Activated CD8-positive, alpha-beta memory T cell treated with anti-CD3 and anti-CD28 coated beads for 4 hours (primary cell): ENCODE data around the gene POU2F3.
"Not testable (repeated sequence)": the region's sequence is repeated elsewhere in the genome, so short reads cannot be mapped to it uniquely, and the experiment has no call there.

Source experiments
- DNase-seq, 2 donors: peaks; one replicate each; pipeline ENCODE4 v3.0.0-alpha.2; 2020; ENCODE audit warnings: low read depth in 2 of 2

POU2F3 gene

DNA sequence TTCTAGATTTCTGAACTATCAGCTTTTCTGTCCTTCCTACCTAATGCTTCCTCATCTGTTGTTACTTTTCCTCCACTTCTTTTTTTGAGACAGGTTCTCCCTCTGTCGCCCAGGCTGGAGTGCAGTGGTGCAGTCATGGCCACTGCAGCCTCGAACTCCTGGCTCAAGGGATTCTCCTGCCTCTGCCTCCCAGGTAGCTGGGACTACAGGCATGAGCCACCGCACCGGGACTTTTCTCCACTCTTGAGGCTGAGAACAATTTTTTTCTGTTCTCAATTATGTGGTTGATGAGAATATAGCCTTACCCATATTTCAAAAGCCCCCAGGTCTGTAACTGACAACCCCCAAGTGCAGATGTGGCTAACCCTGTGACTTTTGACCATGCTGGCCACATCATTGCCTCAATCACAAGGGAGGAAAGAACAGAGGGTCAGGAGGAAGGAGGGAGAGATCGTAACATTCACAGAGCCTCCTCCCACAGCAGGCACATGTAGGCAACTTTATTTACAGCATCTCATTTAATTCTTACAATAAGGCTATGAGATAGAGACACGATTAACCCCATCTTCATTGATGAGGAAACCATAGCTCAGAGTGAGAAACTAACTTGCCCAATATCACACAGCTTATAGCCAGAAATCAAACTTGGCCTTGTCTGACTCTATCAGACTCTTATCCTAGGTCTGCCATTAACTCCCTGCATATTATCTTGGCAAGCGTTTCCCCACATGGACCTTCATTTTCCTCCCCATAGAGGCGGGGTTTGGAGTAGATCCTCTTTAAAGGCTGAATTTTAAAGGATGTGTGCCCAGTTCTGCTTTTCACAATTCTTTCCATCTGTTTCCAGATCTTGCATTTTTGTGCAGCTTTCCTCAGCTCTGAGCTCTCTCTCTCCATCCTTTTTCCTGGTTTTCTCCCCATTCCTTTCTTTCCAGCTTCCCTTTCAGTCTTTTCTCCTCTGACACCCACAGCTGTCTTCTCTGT lies 9.6 kb downstream of the POU2F3 start:
- no peak for DNase-seq

DNA sequence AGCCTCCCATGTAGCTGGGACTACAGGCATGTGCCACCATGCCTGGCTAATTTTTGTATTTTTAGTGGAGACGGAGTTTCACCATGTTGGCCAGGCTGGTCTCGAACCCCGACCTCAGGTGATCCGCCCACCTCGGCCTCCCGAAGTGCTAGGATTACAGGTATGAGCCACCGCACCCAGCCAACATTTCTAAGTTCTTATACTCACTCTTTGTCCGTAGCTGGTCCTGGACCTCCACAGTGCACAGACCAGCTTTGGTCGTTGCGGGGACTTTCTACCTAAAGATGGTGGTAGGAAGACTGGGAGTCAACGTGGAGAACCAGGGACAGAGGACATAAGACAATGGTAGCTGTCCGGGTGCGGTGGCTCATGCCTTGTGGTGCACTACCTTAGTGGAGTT lies 13.4 kb downstream of the POU2F3 start:
- DNase-seq = not testable (repeated sequence)

DNA sequence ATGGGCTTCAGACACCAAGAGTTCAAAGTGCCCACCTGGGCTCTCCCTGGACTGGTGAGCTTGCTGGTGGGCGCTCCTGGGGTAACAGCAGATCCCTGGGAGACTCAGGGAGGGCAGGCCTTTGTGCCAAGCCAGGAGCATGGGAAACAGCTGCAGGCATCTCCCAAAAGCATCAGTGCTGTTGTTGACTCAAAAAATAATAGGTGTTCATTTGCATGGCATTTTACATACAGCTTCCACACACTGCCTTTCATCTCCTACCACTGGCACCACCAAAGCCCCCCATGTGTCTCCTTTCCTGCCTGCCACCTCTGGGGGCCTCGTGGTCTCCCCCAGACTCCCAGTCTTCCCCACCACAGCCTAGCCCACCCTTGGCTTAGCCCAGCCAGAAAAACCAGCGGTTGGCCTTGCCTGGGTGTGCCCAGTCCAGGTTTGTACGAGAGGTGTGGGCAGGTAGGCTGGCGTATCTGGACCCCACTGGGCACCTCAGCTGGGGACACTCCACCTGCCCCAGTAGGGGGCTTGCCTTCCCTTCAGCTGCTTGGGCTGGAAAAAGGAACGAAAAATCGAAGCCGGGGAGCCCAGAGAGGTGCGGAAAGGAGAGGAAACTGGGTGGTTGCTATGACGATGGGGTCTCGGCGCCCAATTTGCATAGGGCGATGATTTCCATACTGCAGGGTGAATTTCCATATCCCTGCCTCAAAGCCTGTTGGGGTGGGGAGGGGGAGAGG lies 15.0 kb downstream of the POU2F3 start:
- DNase-seq = no peak

DNA sequence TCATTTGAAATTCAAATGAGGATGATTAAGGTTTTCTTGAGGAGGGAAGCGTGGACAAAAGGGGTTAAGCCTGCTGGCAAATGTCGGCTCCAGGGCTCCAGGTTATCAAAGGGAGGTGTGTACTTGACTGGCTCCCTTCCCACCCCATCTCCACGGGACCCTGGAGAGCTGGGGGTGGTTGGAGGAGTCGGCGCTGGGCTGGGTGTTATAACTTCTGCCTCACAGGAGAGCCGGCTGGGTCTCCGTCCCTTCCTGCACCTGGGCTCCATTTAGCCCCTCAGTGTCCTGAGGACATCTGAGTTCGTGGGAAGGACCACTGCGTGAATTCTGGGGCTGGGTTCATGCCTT lies 15.6 kb downstream of the POU2F3 start:
- DNase-seq = no peak

DNA sequence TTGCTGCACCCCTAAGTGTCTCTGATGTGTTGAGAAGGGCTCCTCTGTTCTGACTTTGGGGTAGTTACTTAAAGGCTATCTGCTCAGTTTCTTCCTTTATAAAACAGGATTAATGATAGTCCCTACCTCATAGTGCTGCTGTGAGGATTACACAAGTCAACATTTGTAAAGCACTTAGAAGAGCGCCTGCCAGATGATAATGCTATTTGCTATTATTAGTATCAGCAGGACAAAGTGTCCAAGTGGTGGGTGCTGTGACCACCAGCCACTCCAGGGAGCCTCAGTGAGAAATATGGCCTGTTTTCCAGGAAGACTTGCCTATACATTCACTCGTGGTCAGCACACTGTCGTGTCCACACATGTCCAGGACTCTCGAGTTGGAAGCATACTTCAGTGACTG lies 16.2 kb downstream of the POU2F3 start:
- DNase-seq = no peak

DNA sequence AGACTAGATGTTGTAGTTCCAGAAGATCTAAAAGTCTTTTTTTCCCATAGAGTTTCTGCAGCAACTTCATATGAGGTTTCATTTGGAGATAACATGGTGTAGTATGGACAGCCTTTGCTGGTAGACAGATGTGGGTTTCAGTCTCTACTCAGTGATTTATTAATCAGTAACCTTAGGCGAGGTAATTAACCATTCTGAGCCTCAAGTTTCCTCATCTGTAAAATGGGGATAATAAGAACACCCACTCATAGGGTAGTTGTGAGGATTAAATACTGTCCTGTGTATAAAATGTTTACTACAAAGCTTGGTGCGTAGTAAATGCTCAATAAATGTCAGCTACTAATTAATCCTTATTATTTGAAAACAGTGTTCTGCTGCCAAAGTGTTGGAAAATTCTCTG lies 16.8 kb downstream of the POU2F3 start:
- DNase-seq = no peak

DNA sequence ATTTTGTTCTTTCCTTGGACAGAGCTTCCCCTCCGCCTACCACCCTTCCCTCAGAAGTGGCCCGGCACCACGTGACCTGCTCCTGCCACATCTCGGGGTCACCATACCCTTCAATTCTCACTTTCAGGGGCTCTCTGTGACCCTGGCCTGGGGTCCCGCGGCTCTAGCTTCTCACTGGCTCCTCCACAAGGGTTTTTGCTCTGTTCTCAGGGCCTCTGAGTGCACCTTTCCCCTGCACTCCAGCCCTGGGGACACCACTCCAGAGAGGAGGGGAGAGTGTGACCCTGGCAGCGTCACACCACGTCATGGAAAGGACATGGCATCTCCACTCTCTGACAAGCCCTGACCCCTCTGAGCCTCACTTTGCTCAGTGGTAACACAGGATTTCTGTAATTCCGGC lies 17.4 kb downstream of the POU2F3 start:
- no peak for DNase-seq

DNA sequence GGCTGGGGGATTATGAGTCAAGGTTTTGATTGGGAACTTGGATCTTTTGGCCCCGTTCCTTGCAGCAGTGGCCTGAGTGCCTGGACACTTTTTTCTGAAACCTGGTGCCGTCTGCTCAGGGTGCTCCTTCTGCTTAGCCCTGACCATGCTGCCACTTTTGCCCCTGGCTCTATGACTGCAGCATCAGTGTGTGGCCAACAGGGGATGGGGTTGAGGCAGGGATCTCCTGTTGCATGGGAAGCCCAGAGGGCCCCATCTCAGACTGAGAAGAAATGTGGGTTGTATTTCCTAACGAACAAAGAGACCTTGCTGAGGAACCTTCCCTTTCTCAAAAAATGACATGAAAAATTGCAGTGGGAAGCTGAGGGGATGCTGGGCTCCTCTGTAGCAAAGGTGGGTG lies 18.7 kb downstream of the POU2F3 start:
- DNase-seq = no peak

DNA sequence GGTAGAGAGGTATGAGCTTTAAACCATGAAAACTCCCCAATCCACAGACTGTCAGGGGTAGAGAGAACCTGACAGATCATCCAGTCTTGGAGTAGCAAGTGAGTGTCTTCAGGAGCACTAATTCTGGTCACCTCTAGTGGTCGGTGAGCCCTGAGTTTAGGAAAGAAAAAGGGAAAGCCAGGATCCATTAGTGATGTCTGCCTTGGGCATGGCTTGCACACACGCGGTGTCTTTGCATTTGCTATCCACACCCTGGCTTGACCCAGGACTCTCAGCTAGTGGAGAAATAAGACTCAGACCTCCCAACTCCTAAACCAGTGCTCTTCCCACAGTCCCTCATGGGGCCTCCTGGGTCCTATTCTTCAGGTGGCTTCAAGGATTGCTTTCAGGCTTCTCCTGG lies 19.3 kb downstream of the POU2F3 start:
- no peak for DNase-seq

DNA sequence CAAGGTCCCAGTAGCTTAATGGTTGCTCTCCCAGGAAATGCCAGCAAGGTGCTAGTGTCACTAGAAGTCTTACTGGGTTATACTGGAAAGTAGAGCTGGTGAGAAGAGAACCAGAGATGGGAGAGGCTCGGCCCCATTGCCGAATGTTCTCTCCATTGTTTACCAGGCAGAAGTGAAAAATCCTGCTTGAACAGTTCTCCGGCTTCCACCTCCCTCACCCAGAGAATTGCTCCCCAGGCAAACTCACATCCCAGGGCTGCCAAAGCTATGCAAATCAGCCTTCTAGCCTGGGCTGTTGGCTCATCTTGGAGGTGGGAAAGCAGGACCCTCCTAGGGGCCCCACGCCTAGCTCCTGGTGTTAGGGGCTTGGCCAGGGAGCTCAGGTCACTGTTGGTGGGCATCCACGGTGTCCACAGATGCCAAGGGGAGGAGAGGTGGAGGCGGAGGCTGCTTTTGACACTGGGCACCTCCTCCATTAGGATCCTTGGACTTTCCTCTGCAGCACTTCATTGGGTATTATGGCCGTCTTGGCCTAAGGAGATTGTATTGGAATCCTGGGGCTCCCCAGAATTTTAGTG lies 20.1 kb downstream of the POU2F3 start:
- no peak for DNase-seq

DNA sequence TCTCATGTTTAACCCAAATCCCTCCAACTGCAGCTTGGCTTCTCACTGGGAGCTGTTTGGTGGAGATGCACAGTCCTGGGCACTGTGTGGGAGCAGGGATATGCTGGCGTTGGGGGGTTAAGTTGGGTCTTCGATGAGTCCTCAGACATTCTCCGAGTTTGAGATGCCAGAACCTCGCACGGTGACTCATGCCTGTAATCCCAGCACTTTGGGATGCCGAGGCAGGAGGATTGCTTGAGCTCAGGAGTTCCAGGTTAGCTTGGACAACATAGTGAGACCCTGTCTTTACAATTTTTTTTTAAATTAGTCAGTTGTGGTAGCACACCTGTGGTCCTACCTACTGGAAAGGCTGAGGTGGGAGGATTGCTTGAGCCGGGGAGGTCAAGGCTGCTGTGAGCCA lies 20.7 kb downstream of the POU2F3 start:
- no peak for DNase-seq

DNA sequence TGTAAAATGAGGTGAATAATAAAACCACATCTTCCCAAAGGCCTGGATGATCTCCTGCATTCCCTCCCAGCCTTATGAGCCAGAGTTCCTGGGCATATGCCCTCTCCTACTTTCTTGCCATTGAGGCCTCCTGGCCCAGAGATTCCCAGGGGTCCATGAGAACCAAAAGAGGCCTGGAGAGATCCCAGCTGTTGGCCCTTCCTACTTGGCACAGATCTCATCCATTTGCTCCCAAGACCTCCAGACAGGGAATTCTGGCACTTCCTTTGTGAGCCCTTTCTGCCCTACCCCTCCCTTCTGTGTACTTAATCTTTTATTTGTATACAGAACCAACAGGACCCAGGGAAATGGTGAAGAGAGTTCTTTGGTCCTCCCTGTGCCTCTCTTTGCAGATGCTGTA lies 21.4 kb downstream of the POU2F3 start:
- DNase-seq = no peak

DNA sequence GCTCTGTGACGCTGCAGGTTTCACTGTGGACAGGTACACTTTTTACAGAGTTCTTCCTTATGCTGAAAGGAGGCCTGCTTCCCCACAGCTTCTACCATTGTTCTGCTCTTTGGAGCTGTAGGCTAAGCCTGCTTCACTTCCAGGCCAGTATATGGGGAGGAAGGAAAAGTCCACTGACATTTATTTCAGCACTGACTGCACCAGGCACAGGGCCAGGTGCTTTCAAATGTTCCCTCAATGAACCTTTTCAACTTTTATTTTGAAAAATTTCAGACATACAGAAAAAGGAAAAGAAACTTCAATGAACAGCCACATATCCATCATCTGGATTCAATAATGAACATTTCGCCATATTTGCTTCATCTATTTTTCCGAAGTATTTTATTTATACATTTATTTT lies 22.0 kb downstream of the POU2F3 start:
- DNase-seq = no peak

DNA sequence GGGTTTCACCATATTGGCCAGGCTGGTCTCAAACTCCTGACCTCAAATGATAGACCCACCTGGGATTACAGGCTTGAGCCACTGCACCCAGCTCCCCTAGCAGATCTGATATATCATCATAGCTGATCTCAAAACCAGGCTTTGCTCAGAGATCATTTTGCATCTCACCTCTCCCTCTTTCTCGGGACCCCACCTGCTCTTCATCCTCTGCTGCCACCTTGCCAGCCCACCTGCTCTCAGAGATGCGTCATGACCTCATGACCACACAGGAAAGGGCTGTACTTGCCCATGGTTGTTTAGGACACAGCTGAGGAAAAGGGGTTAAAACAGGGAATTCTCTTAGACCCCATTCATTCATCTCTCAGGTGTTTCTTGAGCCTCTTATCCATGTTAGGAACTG lies 27.4 kb downstream of the POU2F3 start:
- no peak for DNase-seq

DNA sequence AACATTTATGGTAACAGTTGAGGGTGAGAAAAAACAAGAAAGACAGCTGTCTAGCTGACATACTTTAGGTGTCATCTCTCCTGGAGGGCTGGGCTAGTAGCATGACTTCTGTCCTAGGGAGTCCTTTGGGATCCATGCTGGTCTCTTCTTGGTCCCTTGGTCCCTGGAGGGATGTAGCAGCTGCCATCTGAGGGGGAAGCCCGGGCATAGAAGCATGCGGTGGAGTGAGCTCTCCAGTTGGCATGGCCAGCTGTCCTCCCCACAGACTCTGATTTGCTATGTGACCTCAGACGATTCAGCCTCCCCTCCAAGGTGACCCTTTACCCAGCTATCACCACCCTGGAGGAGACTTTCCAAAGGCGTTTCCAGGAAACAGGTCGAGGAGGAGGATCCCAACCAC lies 28.7 kb downstream of the POU2F3 start:
- DNase-seq = no peak

DNA sequence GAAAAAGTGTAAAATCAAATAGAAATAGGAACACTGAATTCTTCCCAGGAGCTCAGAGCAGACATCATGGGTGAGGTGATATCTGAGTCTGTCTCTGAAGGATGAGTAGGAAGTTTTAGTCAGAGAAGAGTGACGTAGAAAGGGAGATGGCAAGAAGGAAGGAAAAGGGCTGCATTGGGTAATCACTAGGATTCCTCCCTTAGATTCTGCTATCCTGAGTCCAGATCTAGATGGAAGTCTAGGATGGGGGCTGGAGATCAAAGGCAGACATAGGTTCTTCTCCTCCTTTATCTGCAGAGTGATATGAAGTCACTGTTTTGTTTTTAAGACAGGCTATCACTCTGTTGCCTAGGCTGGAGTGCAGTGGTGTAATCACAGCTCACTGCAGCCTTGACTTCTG lies 30.4 kb downstream of the POU2F3 start:
- no peak for DNase-seq

DNA sequence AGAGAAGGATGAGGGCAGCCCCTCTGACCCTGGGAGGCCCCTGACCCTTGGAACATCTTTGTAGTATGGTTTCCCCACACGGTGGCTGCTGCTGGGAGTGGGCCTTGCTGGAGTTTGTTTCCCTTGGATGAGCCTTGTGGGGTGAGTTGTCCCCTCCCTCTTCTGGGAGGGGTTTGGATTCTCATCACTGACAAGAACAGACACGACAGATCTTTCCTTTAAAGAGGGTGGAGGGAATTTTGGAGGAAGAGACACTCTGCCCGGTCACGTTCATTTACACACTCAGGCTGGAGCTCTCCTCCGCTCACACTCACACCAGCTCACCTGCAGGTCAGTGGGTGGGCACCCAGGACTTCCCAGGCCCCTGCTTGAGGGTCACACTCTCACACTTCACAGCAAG lies 31.7 kb downstream of the POU2F3 start:
- DNase-seq = no peak

DNA sequence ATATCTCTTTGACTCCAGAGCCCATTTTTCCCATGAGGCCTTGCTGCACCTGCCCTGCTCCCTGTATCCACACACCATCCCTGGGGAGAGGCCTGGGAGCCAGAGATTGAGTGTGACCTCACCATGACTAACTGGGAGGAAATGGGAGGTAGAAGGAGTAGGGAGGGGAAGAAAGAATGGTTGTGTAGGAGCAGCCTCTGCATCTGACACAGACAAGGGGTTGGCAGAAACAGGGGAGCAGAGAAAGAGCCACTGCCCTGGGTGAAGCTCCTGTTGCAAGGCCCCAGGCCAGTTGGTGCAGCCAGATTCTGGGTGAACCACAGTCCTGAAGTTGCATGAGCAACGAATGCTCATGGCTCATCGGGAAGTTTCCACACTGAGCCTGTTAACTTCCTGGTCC lies 32.4 kb downstream of the POU2F3 start:
- no peak for DNase-seq

DNA sequence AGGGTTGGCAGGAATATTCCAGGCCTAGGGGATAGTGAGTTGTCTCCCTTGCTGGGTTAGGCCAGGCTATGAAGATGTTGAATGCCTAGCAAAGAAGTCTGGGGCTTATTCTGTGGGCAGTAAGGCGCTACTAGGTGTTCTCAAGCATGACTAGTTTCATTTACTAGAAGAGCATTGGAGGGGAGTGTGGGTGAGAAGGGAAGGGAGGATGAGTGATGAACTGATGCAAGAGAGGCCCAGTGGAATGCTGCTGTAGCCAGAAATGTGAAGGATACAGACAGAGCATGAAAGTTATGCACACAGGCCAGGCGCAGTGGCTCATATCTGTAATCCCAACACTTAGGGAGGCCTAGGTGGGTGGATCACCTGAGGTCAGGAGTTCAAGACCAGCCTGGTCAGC lies 33.5 kb downstream of the POU2F3 start:
- no peak for DNase-seq

DNA sequence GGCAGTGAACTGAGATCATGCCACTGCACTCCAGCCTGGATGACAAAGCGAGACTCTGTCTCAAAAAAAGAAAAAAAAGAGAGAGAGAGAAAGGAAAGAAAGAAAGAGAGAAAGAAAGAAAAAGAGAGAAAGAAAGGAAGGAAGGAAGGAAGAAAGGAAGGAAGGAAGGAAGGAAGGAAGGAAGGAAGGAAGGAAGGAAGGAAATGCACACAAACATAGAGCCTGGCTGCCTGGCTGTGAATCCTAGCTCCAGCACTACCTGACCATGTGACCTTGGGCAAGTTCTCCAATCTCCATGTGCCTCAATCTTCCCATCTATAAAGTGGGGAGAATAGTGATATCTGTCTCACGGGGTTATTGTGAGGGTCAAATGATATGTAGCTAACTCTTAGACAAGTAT lies 34.0 kb downstream of the POU2F3 start:
- not testable (repeated sequence) for DNase-seq

DNA sequence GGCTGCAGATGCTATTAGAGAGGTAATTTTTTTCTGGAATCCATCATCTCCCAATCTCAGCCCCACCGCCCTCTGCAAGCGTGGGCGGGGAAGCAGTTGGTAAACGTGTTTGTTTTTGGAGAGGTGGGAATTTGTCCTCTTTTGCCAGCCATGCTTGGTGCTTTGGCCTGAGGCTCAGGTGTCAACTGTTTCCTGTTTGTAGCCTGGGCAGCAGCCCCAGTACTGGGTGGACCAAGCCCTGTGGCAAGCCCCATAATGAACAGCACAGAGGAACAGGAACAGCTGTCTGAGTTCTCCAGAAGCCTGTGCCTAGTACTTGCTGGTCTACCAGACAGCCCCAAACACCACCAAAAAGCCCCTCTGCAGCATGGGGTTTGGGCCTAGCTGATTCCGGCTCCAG lies 39.6 kb downstream of the POU2F3 start:
- no peak for DNase-seq

DNA sequence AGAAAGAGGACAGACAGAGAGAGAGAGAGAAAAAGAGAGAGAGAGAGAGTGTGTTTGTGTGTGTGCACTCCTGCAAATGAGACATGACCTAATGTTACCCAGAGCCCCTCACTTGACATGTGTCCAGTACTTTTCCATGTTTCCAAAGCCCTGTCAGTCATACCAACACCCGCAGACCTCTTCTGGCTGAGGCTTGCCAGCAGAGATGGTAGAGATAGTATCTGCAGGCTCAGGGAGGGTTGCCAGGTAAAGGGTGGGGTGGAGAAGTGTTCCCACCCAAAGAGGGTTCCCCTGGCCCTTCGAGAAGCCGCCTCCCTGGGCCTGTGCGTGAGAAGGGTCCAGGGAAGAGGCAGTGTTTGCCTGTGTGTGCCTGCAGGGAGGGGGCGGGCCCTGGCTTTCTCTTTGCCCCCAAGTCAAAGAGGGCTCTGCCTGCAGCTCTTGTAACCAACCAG lies 40.7 kb downstream of the POU2F3 start:
- DNase-seq = no peak
